SK-N-SH treated with all-trans-retinoic acid at 6 μM for 48 hours (cell line): ENCODE data around the gene FAM3B.

Experiments used
- ATAC-seq: fragments of 200-7000 bp; cut with Tn5 transposase; 3 replicates; pipeline ENCODE4 v1.9.1; 2020; ENCODE audit warnings: mild to moderate bottlenecking, moderate library complexity
- ARNTL ChIP-seq: fragments of 450-650 bp; formaldehyde crosslinking; IDR thresholded peaks from 2 replicates; pipeline ENCODE4 v1.5.0; 2020; ENCODE audit warnings: low read depth, mild to moderate bottlenecking, moderate library complexity, borderline replicate concordance
- CSDC2 ChIP-seq: fragments of 250-450 bp; sonication (Bioruptor Pico); IDR thresholded peaks from 2 replicates; pipeline ENCODE4 v1.5.0; 2020; ENCODE audit warnings: mild to moderate bottlenecking, moderate library complexity
- ESRRG ChIP-seq: fragments of 250-450 bp; sonication (Bioruptor Pico); IDR thresholded peaks from 2 replicates; pipeline ENCODE4 v1.6.1; 2021; ENCODE audit warnings: mild to moderate bottlenecking
- GLIS3 ChIP-seq: fragments of 250-450 bp; sonication (Bioruptor Pico); IDR thresholded peaks from 2 replicates; pipeline ENCODE4 v1.5.0; 2020; ENCODE audit warnings: mild to moderate bottlenecking, moderate library complexity
- ISL1 ChIP-seq: fragments of 250-450 bp; sonication (Bioruptor Pico); IDR thresholded peaks from 2 replicates; pipeline ENCODE4 v2.1.2; 2022; ENCODE audit warnings: mild to moderate bottlenecking, moderate library complexity
- OSR1 ChIP-seq: fragments of 250-450 bp; sonication (Bioruptor Pico); IDR thresholded peaks from 2 replicates; pipeline ENCODE4 v1.8.0; 2022; ENCODE audit warnings: moderate library complexity, mild to moderate bottlenecking, inconsistent platforms
- PPARA ChIP-seq: fragments of 250-450 bp; sonication (Bioruptor Pico); IDR thresholded peaks from 2 replicates; pipeline ENCODE4 v1.5.0; 2020; ENCODE audit warnings: mild to moderate bottlenecking, borderline replicate concordance
- RARB ChIP-seq: fragments of 250-450 bp; sonication (Bioruptor Pico); IDR thresholded peaks from 2 replicates; pipeline ENCODE4 v1.8.0; 2021; ENCODE audit warnings: mild to moderate bottlenecking, moderate library complexity
- TOX ChIP-seq: fragments of 250-450 bp; sonication (Bioruptor Pico); IDR thresholded peaks from 2 replicates; pipeline ENCODE4 v1.8.0; 2021; ENCODE audit warnings: mild to moderate bottlenecking, moderate library complexity, borderline replicate concordance
- ZC3H10 ChIP-seq: fragments of 250-450 bp; sonication (Bioruptor Pico); IDR thresholded peaks from 2 replicates; pipeline ENCODE4 v1.5.1; 2021; ENCODE audit warnings: mild to moderate bottlenecking, moderate library complexity
- ZFP3 ChIP-seq: fragments of 250-450 bp; sonication (Bioruptor Pico); IDR thresholded peaks from 2 replicates; pipeline ENCODE4 v1.5.0; 2020; ENCODE audit warnings: mild to moderate bottlenecking, moderate library complexity
- ZNF70 ChIP-seq: fragments of 450-650 bp; formaldehyde crosslinking; IDR thresholded peaks from 2 replicates; pipeline ENCODE4 v1.5.0; 2020; ENCODE audit warnings: mild to moderate bottlenecking, moderate library complexity
- ZNF8 ChIP-seq: fragments of 450-650 bp; formaldehyde crosslinking; IDR thresholded peaks from 2 replicates; pipeline ENCODE4 v1.5.0; 2020; ENCODE audit warnings: mild to moderate bottlenecking, moderate library complexity
- TF ChIP-seq, protein P1 (sequence below): fragments of 250-450 bp; sonication (Bioruptor Pico); IDR thresholded peaks from 2 replicates; pipeline ENCODE4 v1.5.0; 2020; ENCODE audit warnings: mild to moderate bottlenecking, moderate library complexity
- TF ChIP-seq, protein P2 (sequence below): fragments of 250-450 bp; sonication (Bioruptor Pico); IDR thresholded peaks from 2 replicates; pipeline ENCODE4 v1.5.1; 2021; ENCODE audit warnings: mild to moderate bottlenecking, moderate library complexity
- TF ChIP-seq, protein P3 (sequence below): fragments of 250-450 bp; sonication (Bioruptor Pico); IDR thresholded peaks from 2 replicates; pipeline ENCODE4 v1.8.0; 2020; ENCODE audit warnings: mild to moderate bottlenecking, moderate library complexity, borderline replicate concordance
- TF ChIP-seq, protein P4 (sequence below): fragments of 250-450 bp; sonication (Bioruptor Pico); IDR thresholded peaks from 2 replicates; pipeline ENCODE4 v1.8.0; 2021; ENCODE audit warnings: low read depth, mild to moderate bottlenecking, moderate library complexity, borderline replicate concordance
- TF ChIP-seq, protein P5 (sequence below): fragments of 250-450 bp; sonication (Bioruptor Pico); IDR thresholded peaks from 2 replicates; pipeline ENCODE4 v1.5.1; 2020; ENCODE audit warnings: low read depth, mild to moderate bottlenecking, moderate library complexity

FAM3B gene

DNA sequence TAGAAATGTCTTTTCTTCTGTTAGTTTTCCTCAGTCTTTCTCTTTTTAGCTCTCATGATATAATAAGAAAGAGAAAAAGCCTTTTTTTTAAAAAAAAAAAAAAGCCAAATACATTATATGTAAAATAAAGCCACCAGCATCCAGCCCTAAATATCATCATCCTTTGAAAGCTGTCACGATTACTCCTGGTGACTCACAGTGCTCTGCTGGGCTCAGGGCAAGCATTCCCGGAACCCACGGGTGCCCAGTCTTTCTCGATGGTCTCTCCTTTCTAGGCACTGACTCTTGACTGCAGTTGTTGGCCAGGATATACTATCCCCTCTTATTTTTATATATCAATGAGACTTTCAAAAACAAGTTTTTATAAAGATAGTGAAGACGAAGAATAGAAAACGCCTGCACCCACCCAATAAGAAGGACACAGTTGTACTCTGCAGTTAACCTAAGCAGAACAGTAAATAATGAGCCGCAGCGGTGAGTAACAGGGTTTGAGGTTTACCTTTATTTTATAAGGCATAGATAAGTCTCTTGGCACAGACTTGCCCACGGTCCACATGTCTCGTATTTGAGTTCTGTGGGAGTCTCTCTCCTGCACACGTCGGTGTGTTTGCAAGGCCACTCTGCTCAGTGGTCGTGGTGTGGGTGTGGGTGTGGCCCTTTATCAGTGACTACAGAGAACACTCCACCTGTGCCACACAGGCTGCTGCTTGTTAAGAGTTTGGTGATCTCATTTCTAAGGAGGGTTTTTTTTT lies 29.5 kb downstream of the FAM3B start:
- no peak for ATAC-seq
- TF ChIP-seq, protein P1, sequence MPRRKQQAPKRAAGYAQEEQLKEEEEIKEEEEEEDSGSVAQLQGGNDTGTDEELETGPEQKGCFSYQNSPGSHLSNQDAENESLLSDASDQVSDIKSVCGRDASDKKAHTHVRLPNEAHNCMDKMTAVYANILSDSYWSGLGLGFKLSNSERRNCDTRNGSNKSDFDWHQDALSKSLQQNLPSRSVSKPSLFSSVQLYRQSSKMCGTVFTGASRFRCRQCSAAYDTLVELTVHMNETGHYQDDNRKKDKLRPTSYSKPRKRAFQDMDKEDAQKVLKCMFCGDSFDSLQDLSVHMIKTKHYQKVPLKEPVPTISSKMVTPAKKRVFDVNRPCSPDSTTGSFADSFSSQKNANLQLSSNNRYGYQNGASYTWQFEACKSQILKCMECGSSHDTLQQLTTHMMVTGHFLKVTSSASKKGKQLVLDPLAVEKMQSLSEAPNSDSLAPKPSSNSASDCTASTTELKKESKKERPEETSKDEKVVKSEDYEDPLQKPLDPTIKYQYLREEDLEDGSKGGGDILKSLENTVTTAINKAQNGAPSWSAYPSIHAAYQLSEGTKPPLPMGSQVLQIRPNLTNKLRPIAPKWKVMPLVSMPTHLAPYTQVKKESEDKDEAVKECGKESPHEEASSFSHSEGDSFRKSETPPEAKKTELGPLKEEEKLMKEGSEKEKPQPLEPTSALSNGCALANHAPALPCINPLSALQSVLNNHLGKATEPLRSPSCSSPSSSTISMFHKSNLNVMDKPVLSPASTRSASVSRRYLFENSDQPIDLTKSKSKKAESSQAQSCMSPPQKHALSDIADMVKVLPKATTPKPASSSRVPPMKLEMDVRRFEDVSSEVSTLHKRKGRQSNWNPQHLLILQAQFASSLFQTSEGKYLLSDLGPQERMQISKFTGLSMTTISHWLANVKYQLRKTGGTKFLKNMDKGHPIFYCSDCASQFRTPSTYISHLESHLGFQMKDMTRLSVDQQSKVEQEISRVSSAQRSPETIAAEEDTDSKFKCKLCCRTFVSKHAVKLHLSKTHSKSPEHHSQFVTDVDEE (CRISPR knock-in tag), result no peak

DNA sequence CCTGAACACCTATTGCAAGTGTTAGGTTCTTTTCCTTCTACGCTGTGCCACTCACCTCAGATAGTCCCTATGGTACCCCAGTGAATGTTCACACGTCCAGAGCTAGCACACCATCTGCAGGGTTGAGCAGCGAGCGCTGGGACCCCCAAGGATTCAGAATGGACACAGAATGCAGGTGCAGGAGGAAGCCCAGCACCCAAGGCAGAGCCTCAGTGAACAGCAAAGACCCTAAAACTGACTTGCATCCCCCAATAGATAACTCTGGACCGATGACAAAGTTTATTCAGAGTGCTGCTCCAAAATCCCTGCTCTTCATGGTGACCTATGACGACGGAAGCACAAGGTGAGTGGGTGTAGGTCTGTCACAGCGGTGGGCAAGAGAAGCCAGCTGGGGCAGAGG lies 30.2 kb downstream of the FAM3B start:
- ATAC-seq, result no peak
- TF ChIP-seq RARB (CRISPR knock-in tag) (no peak), ZFP3 (CRISPR knock-in tag) (no peak), PPARA (CRISPR knock-in tag) (no peak), ZNF70 (CRISPR knock-in tag) (no peak), ZC3H10 (no peak), GLIS3 (CRISPR knock-in tag) (no peak), TOX (CRISPR knock-in tag) (no peak), OSR1 (no peak), ARNTL (CRISPR knock-in tag) (no peak), ISL1 (no peak), CSDC2 (no peak), ZNF8 (CRISPR knock-in tag) (no peak), ESRRG (CRISPR knock-in tag) (no peak)
- TF ChIP-seq, protein P2, sequence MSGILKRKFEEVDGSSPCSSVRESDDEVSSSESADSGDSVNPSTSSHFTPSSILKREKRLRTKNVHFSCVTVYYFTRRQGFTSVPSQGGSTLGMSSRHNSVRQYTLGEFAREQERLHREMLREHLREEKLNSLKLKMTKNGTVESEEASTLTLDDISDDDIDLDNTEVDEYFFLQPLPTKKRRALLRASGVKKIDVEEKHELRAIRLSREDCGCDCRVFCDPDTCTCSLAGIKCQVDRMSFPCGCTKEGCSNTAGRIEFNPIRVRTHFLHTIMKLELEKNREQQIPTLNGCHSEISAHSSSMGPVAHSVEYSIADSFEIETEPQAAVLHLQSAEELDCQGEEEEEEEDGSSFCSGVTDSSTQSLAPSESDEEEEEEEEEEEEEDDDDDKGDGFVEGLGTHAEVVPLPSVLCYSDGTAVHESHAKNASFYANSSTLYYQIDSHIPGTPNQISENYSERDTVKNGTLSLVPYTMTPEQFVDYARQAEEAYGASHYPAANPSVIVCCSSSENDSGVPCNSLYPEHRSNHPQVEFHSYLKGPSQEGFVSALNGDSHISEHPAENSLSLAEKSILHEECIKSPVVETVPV (CRISPR knock-in tag), result no peak
- TF ChIP-seq, protein P3, sequence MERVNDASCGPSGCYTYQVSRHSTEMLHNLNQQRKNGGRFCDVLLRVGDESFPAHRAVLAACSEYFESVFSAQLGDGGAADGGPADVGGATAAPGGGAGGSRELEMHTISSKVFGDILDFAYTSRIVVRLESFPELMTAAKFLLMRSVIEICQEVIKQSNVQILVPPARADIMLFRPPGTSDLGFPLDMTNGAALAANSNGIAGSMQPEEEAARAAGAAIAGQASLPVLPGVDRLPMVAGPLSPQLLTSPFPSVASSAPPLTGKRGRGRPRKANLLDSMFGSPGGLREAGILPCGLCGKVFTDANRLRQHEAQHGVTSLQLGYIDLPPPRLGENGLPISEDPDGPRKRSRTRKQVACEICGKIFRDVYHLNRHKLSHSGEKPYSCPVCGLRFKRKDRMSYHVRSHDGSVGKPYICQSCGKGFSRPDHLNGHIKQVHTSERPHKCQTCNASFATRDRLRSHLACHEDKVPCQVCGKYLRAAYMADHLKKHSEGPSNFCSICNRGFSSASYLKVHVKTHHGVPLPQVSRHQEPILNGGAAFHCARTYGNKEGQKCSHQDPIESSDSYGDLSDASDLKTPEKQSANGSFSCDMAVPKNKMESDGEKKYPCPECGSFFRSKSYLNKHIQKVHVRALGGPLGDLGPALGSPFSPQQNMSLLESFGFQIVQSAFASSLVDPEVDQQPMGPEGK (CRISPR knock-in tag), result no peak
- TF ChIP-seq, protein P4, sequence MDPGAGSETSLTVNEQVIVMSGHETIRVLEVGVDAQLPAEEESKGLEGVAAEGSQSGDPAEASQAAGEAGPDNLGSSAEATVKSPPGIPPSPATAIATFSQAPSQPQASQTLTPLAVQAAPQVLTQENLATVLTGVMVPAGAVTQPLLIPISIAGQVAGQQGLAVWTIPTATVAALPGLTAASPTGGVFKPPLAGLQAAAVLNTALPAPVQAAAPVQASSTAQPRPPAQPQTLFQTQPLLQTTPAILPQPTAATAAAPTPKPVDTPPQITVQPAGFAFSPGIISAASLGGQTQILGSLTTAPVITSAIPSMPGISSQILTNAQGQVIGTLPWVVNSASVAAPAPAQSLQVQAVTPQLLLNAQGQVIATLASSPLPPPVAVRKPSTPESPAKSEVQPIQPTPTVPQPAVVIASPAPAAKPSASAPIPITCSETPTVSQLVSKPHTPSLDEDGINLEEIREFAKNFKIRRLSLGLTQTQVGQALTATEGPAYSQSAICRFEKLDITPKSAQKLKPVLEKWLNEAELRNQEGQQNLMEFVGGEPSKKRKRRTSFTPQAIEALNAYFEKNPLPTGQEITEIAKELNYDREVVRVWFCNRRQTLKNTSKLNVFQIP, result no peak
- TF ChIP-seq, protein P5, sequence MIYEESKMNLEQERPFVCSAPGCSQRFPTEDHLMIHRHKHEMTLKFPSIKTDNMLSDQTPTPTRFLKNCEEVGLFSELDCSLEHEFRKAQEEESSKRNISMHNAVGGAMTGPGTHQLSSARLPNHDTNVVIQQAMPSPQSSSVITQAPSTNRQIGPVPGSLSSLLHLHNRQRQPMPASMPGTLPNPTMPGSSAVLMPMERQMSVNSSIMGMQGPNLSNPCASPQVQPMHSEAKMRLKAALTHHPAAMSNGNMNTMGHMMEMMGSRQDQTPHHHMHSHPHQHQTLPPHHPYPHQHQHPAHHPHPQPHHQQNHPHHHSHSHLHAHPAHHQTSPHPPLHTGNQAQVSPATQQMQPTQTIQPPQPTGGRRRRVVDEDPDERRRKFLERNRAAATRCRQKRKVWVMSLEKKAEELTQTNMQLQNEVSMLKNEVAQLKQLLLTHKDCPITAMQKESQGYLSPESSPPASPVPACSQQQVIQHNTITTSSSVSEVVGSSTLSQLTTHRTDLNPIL (CRISPR knock-in tag), result no peak
- TF ChIP-seq, protein P1 (CRISPR knock-in tag), result no peak
